GM18868 (cell line): ENCODE data around the gene MAP4K3.
A peak's percentile ranks its signal among the peaks of the same experiment; 100 is the strongest.

ENCODE experiments used
- ATAC-seq: cut with Tn5 transposase; IDR thresholded peaks from one replicate; pipeline ENCODE4 v1.9.1; 2021; ENCODE audit warnings: mild to moderate bottlenecking, moderate library complexity; ENCODE audit not compliant: unreplicated experiment

MAP4K3 gene

DNA sequence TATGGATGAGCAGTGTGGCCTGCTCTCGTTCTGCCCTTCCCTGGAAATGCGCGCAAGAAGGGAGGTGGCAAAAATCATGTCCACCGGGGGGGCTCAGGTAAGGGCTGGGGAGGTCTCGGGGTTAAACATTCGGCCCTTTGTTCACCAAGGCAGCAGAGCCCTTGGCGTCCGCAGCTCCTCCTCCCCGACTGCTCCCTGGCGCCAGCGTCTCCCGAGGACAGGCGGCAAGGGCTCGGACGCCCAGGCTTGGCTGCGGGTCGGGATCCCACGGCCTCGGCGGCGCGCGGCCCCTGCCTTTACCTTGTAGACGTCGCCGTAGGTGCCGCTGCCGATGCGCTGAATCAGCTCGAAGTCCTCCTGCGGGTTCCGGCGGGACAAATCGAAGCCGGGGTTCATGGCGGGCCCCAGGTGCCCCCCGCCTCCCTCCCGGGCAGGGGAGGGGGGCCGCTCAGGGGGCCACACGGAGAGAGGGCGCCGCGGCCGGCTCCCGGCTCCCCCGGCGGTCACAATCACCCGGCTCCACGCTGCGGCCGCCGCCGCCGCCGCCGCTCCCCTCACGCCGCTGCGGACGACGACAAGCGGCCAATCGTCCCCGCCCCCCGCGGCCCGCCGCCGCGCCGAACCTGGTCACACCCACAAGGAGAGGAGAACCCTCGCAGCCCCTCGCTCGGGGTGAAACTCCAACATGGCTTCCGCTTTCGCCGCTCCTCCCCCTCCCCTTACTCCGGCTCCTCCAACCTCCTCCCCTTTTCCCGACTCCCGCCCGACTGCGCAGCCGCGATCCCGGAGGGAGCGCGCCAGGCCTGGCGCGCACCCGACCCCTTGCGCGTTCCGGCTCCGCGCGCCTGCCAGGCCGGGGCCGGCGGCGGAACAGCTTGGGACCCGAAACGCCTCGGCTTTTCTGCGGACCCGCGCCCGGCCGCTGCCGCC is at the start of gene MAP4K3:
Gene MAP4K3, minus strand, starts transcription at position 694 of the 930 bp plus-strand sequence. Its CDS starts 298 bp downstream, at position 396.
- ATAC-seq, result peak; percentile 87

DNA sequence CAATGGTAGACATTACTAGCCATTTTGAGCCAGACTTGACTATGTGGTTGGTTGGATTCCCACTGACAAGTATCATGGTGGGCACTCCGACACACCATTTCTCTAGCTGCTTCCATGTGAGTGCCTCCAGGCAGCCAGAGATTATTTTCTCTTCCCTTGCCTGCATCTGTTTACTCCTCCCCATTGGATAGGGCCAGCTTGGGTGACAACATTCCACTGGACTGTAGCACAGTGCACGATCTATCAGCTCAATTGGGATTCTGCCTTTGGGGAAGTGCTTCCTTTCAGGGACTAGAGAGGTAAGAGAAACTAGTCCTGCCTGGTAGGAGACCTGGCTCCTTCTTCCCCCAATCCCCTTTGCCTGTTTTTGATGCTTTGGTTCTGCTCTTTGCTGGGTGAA is 49.0 kb upstream of the MAP4K3 start:
- no peak for ATAC-seq

DNA sequence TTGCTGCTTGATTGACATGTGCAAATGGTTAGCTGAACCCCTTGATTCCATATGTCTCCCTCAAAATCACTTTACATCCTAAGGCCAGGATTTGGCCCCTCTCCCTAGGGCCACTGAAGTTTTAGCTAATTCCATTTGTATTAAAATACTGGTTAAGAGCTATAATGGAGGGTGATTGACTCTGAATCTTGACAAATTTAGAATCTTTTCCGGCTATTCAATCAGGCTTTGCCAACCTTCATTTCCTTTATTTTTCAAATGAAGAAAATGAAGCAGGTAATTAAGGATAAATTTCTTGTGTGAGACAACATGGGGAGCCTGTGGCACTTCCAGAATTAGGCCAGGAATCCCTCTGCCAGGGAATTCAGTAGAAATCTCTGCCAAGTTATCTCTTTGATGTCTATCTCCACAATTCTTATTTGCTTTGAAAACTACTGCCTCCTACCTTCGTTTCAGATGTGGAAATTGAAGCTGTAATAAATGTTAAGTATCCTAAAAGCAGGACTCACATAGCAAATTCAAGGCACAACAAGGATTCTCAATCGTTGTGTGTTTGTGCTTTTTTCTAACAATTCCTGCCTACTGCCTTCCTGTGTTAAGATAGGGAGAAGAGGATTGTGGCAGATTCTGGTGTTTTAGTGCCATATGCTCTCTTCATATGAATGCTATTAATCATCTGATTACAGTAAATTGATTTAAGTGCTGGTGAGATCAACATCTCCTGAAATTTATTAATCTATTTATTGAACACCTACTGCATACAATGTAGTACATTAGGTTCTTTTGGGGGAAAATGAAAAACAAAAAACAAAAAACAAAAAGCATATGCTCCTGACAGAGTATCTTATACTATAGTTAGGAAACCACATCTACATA is 47.8 kb upstream of the MAP4K3 start:
- ATAC-seq, result no peak

DNA sequence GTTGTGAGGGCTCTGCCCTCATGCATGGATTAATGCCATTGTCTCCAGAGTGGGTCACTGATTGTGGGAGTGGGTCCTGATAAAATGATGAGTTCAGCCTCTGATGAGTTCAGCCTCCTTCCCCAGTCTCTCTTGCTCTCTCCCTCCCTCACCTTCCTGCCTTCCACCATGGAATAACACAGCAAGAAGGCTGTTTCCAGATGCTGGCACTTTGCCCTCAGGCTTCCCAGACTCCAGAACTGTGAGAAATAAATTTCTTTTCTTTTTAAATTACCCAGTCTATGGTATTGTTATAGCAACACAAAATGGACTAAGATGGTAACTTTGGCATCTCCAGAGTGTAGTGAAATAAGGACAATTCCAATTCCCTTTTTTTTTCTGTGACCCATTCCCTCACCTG is 47.1 kb upstream of the MAP4K3 start:
- ATAC-seq, result no peak

DNA sequence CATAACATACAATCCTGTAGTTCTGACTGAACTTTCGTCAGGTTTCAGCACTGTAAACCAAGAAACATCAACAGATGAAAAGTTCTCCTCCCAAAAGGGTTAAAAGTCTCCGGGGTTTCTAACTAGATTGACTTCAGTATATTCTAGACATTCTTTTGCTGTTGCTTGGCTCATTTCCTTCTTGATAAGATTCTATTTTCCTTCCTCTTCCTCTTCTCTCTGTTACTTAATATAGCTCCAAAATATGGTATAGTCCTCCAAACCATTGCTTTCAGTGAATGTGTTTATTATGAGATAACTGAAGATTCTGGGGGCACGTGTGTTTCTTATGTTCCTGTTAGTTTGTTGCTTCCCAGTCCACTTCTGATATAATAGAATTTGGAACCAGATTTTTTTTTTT is 46.4 kb upstream of the MAP4K3 start:
- ATAC-seq, result no peak

DNA sequence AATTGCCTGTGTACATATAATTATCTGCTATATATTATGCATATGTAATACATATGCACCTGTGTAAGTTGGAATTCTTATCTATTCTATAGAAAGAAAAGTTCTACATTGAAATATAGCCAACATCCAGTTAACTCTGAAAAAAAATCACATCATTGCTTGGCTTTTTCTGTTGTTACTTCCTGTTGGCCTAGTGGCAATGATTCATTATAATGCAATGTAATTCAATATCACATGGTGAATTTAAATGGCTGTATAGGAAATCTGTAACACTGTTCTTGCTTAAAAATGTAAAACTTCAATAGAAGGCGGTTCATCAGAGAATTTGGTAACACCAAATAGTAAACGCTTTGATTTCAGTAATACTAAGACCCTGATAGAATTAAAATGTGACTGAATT is 44.5 kb upstream of the MAP4K3 start:
- no peak for ATAC-seq

GRCh38 chr2:39479696-39480095 is 42.6 kb upstream of the MAP4K3 start:
- ATAC-seq, result no peak

GRCh38 chr2:39479053-39479670 is 42.1 kb upstream of the MAP4K3 start:
- ATAC-seq, result no peak

DNA sequence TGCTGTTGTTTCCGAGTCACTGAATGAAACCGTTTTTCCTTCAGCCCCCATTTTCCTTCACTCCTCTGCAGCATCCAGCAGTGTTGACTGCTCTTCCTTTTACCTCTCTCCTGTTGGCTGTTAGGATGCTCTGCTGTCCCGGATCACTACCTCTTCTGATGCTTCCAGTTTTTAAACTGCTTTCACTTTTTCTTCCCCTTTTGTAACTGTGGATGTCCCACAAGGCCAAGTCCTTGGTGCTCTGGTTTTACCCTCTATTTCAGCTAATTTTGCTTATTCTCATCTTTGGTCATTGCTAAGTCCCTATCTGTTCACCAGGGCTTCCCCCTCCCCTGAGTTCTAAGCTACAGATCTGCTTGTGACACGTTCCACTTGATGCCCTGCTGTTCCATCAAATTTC is 39.4 kb upstream of the MAP4K3 start:
- ATAC-seq, result peak; percentile 97

DNA sequence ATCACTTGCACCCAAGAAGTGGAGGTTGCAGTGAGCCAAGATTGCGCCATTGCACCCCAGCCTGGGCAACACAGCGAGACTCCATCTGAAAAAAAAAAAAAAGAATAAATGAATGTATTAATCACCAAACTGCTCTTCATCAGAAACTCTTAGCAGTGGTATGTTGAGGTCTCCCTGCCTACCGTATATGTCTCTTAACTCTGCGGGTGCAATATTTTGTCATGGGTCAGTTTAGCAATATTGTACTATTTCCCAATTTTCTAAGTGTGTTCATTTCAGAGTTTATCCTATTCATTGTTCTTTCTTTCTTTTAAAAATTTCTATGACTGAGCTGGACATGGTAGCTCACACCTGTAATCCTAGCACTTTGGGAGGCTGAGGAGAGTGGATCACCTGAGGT is 37.9 kb upstream of the MAP4K3 start:
- ATAC-seq, result no peak

- ATAC-seq, result peak; percentile 53
These were observed 33.5 kb upstream of the MAP4K3 start for GRCh38 chr2:39470580-39470979.

DNA sequence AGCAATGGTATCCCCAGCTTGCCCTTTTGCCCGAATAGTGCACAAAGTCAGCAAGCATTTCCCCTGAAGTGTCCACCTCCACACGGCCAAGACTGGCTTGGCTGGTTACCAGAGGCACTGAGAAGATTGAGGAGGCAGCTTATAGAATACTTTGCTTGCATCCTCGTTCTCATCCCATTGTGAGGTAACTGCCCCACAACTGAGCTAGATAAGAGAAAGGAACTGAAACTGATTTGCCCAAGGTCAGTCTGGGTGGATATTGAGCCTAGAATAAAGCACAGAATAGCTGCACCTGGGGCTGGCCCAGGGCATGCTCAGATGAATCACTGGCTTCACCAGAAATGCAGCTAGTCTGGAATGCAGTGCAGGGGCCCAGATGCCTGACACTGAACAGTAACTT is 32.7 kb upstream of the MAP4K3 start:
- peak; percentile 89 for ATAC-seq

DNA sequence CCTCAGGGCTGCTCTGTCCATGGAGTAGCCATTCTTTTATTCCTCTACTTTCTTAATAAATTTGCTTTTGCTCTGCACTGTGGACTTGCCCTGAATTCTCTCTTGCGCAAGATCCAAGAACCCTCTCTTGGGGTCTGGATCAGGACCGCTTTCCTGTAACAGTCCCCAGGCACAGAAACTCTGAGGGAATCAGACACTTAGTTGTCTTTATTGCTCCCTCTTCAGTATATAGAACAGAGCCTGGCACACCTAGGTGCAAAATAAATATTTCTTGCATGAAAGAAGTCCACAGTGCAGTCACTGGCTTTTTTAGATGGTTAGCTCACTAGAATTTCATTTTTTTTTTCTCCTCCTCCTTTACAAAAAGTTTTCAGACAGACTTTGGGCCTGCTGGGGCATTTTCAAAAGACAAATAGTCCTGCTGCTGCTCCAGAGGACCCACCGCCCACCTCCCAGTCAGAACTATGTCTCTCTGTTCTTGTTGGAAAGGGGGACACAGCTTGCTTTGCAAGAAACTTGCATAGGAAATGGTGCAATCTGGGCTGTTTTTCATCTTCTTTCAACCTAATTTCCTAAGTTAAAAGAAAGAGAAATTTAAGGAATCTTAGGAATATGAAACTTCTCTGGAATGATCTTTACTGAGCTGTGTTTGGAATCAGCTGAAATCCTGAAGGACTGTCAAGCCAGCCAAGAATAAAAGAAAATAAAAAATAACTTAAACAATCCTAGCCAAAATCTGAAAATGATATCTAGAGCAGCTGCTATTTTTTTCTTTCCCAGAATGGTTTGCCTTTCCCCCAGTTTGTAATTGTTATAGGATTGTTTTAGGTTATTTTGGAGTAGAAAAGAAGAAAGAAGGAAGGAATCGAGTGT is 31.7 kb upstream of the MAP4K3 start:
- ATAC-seq, result no peak

- ATAC-seq, result no peak
These were observed 29.2 kb upstream of the MAP4K3 start for GRCh38 chr2:39466311-39466710.

GRCh38 chr2:39464864-39465263 is 27.8 kb upstream of the MAP4K3 start:
- ATAC-seq, result no peak

DNA sequence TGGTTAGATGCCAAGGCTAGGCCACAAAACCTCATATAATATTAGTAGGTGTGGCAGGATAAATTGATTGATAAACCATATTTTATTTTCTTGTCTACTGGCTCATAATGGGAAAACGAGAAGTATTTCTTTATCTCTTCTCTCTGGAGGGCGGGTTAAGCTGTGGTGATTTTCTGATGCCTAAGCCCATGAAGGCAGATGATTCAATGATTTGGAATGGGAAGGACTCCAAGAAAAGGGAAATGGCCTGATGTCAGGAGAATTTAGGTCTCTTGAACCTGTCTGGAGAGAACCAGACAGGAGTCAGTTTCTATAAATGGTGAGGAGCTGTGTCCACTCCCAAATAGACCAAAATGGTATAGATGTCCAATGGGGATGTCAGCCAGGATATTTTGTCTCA is 18.7 kb upstream of the MAP4K3 start:
- no peak for ATAC-seq

DNA sequence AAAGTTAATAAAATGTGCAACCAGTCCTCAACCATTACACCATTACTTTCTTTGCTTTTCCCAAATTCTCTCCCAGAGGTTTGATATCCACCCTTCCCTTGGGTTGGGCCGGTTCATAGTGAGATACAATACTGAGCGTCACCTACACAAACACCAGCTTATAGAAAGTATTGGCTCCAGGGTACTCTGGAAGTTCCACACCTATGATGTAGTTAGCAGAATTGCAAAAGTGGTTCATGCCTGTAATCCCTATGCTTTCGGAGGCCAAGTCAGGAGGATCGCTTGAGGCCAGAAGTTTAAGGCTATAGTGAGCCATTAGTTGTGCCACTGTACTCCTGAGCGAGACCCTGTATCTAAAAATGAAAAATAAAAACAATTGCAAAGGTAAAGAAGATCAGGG is 15.3 kb upstream of the MAP4K3 start:
- no peak for ATAC-seq

- no peak for ATAC-seq
These were observed 14.9 kb upstream of the MAP4K3 start for GRCh38 chr2:39451954-39452353.

DNA sequence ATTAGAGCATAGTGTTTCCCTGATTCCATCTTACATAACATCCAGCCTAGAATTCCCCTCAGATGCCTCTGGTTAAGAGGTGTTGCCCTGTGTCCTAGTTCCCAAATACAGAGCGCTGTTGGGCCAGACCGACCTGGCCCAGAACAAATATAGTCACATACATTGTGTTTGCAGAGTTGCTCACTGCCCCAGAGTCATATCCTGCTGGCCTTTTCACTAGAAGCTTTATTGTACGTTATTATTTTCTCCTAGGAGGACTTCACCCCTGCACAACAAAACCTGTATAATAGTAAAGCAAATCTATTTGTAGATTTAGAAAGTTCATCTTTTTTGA is 11.1 kb upstream of the MAP4K3 start:
- no peak for ATAC-seq
